ENCODE results near the gene PHETA1.

PHETA1 gene

GRCh38 chr12:111368291-111368787 lies 556 bp downstream of the PHETA1 start:
- no peak for DNase-seq

- DNase-seq, result no peak
These were observed 1.2 kb downstream of the PHETA1 start for GRCh38 chr12:111367661-111368221.

- DNase-seq, result no peak
These were observed 2.3 kb downstream of the PHETA1 start for GRCh38 chr12:111366583-111366982.

GRCh38 chr12:111366075-111366474 lies 2.8 kb downstream of the PHETA1 start:
- no peak for DNase-seq

- no peak for DNase-seq
These were observed 5.3 kb downstream of the PHETA1 start for GRCh38 chr12:111363578-111363977.

GRCh38 chr12:111362687-111363475 lies 6.0 kb downstream of the PHETA1 start:
- no peak for DNase-seq

- DNase-seq, result no peak
These were observed 6.9 kb downstream of the PHETA1 start for GRCh38 chr12:111361717-111362576.

- DNase-seq, result no peak
These were observed 7.7 kb downstream of the PHETA1 start for GRCh38 chr12:111361073-111361716.

- DNase-seq, result no peak
These were observed 8.5 kb downstream of the PHETA1 start for GRCh38 chr12:111360325-111360930.

- DNase-seq, result no peak
These were observed 9.0 kb downstream of the PHETA1 start for GRCh38 chr12:111359914-111360276.

- DNase-seq, result peak; percentile 5
These were observed 9.5 kb downstream of the PHETA1 start for GRCh38 chr12:111359231-111359913.

GRCh38 chr12:111355201-111355925 lies 13.5 kb downstream of the PHETA1 start:
- no peak for DNase-seq

GRCh38 chr12:111354511-111354910 lies 14.4 kb downstream of the PHETA1 start:
- DNase-seq, result no peak

GRCh38 chr12:111353603-111354295 lies 15.1 kb downstream of the PHETA1 start:
- DNase-seq, result no peak

- no peak for DNase-seq
These were observed 15.9 kb downstream of the PHETA1 start for GRCh38 chr12:111353026-111353425.

- DNase-seq, result no peak
These were observed 16.4 kb downstream of the PHETA1 start for GRCh38 chr12:111352296-111352993.

- DNase-seq, result no peak
These were observed 17.9 kb downstream of the PHETA1 start for GRCh38 chr12:111351026-111351425.

- no peak for DNase-seq
These were observed 19.0 kb downstream of the PHETA1 start for GRCh38 chr12:111349748-111350520.

GRCh38 chr12:111349101-111349747 lies 19.7 kb downstream of the PHETA1 start:
- DNase-seq, result no peak
